ENCODE results near the gene KAT8.
A peak's percentile ranks its signal among the peaks of the same experiment; 100 is the strongest.

Gene KAT8

GRCh38 chr16:31117384-31118222 lies at the start of gene KAT8:
TSS of gene KAT8 (plus strand) at chr16:31117664. CDS start at chr16:31117682, 18 bp downstream.
- peak; percentile 98 for DNase-seq (ENCODE audit: insufficient read length, low spot score)
- no peak for FAIRE-seq
- peak; percentile 73 for TF ChIP-seq POLR2A (IDR thresholded peaks at IDR 0.05; ENCODE audit: low read depth, low read length)

- no peak for DNase-seq (ENCODE audit: insufficient read length, low spot score)
- TF ChIP-seq POLR2A (IDR thresholded peaks at IDR 0.05; ENCODE audit: low read depth, low read length): no peak
- FAIRE-seq: no peak
Measured at GRCh38 chr16:31071861-31072260, 45.6 kb upstream of the KAT8 start.

- FAIRE-seq: no peak
- DNase-seq (ENCODE audit: insufficient read length, low spot score): no peak
- no peak; the same call in 1 of the 2 replicates for TF ChIP-seq POLR2A (IDR thresholded peaks at IDR 0.05; ENCODE audit: low read depth, low read length)
Measured at GRCh38 chr16:31072540-31073141, 44.8 kb upstream of the KAT8 start.

GRCh38 chr16:31073142-31073969 lies 44.1 kb upstream of the KAT8 start:
- TF ChIP-seq POLR2A (IDR thresholded peaks at IDR 0.05; ENCODE audit: low read depth, low read length): peak; percentile 43
- DNase-seq (ENCODE audit: insufficient read length, low spot score) (peak; percentile 88), FAIRE-seq (no peak)

GRCh38 chr16:31073970-31074813 lies 43.3 kb upstream of the KAT8 start, which contains the start of the genes ZNF646 and ZNF668:
TSS of gene ZNF646 (plus strand) at chr16:31074422. CDS start at chr16:31076325, 1,903 bp downstream.
TSS of gene ZNF668 (minus strand) at chr16:31074240. CDS start at chr16:31064459, 9,781 bp downstream.
- FAIRE-seq (peak; percentile 70), DNase-seq (ENCODE audit: insufficient read length, low spot score) (peak; percentile 95)
- TF ChIP-seq POLR2A (IDR thresholded peaks at IDR 0.05; ENCODE audit: low read depth, low read length): peak; percentile 33; the same call in 1 of the 2 replicates

- TF ChIP-seq POLR2A (IDR thresholded peaks at IDR 0.05; ENCODE audit: low read depth, low read length): no peak
- FAIRE-seq (no peak), DNase-seq (ENCODE audit: insufficient read length, low spot score) (no peak)
Measured at GRCh38 chr16:31074814-31075183, 42.7 kb upstream of the KAT8 start.

GRCh38 chr16:31076319-31076718 lies 41.1 kb upstream of the KAT8 start:
- DNase-seq (ENCODE audit: insufficient read length, low spot score) (no peak), FAIRE-seq (no peak)
- no peak for TF ChIP-seq POLR2A (IDR thresholded peaks at IDR 0.05; ENCODE audit: low read depth, low read length)

GRCh38 chr16:31077024-31077423 lies 40.4 kb upstream of the KAT8 start:
- TF ChIP-seq POLR2A (IDR thresholded peaks at IDR 0.05; ENCODE audit: low read depth, low read length): no peak
- no peak for FAIRE-seq
- no peak for DNase-seq (ENCODE audit: insufficient read length, low spot score)

GRCh38 chr16:31077592-31078396 lies 39.7 kb upstream of the KAT8 start:
- no peak for TF ChIP-seq POLR2A (IDR thresholded peaks at IDR 0.05; ENCODE audit: low read depth, low read length)
- no peak for FAIRE-seq
- DNase-seq (ENCODE audit: insufficient read length, low spot score): no peak

- TF ChIP-seq POLR2A (IDR thresholded peaks at IDR 0.05; ENCODE audit: low read depth, low read length): no peak
- no peak for FAIRE-seq
- DNase-seq (ENCODE audit: insufficient read length, low spot score): no peak
Measured at GRCh38 chr16:31078597-31079341, 38.7 kb upstream of the KAT8 start.

- FAIRE-seq: no peak
- DNase-seq (ENCODE audit: insufficient read length, low spot score): no peak
- TF ChIP-seq POLR2A (IDR thresholded peaks at IDR 0.05; ENCODE audit: low read depth, low read length): no peak
Measured at GRCh38 chr16:31079342-31079944, 38.0 kb upstream of the KAT8 start.

Measured in H54 (cell line).